HFF-Myc (cell line): ENCODE data around the gene UVRAG.

Source experiments
- DNase-seq: peaks from one replicate; pipeline ENCODE4 v3.0.0-alpha.2; 2011; ENCODE audit warnings: low read depth; ENCODE audit errors: extremely low read depth
- H3K4me3 ChIP-seq: replicated peaks from 2 replicates; pipeline ENCODE4 v1.5.1; 2011; ENCODE audit warnings: low read depth, mild to moderate bottlenecking, control low read depth, low read length
- TF ChIP-seq, protein P1 (sequence below): IDR thresholded peaks from 2 replicates; pipeline ENCODE4 v1.5.1; 2012; ENCODE audit warnings: mild to moderate bottlenecking, low read depth, low read length, control low read depth; ENCODE audit errors: missing control alignments

The UVRAG gene

GRCh38 chr11:76153571-76153923, 338.5 kb downstream of the UVRAG start:
- TF ChIP-seq, protein P1, sequence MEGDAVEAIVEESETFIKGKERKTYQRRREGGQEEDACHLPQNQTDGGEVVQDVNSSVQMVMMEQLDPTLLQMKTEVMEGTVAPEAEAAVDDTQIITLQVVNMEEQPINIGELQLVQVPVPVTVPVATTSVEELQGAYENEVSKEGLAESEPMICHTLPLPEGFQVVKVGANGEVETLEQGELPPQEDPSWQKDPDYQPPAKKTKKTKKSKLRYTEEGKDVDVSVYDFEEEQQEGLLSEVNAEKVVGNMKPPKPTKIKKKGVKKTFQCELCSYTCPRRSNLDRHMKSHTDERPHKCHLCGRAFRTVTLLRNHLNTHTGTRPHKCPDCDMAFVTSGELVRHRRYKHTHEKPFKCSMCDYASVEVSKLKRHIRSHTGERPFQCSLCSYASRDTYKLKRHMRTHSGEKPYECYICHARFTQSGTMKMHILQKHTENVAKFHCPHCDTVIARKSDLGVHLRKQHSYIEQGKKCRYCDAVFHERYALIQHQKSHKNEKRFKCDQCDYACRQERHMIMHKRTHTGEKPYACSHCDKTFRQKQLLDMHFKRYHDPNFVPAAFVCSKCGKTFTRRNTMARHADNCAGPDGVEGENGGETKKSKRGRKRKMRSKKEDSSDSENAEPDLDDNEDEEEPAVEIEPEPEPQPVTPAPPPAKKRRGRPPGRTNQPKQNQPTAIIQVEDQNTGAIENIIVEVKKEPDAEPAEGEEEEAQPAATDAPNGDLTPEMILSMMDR, result no peak
- no peak for DNase-seq
- no peak overlapping the region for H3K4me3 ChIP-seq

GRCh38 chr11:76155500-76156227, 340.7 kb downstream of the UVRAG start:
- no peak overlapping the region for H3K4me3 ChIP-seq
- no peak for DNase-seq
- TF ChIP-seq, protein P1, result no peak

DNA sequence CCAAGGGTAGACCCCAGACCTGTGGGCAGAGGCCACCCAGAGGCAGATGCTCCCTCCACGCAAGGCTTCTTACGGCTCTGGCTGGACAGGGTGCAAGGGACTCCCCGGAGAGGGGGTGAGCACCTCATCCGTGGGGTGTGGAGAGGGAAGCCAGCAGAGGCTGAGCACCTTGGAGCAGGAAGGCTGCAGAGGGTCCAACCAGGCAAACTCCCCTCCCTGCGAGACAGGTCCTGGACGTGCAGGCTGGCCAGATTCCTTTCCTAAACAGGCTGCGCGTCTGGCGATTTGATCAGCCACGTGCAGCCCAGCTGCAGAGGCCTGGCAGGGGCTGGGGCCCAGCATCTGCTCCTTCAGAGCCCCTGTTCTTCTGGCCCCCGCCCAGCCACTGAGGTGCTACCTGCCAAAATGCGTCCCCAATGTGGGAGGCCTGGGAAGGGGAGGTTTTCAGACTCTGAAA, 342.0 kb downstream of the UVRAG start:
- TF ChIP-seq, protein P1, result no peak
- H3K4me3 ChIP-seq, result no peak overlapping the region
- no peak for DNase-seq

GRCh38 chr11:76157891-76158290, 342.9 kb downstream of the UVRAG start:
- TF ChIP-seq, protein P1, result no peak
- no peak overlapping the region for H3K4me3 ChIP-seq
- DNase-seq, result no peak

- TF ChIP-seq, protein P1, result no peak
- no peak for DNase-seq
Measured at GRCh38 chr11:76158394-76159302, 343.6 kb downstream of the UVRAG start.

GRCh38 chr11:76159303-76159937, 344.4 kb downstream of the UVRAG start:
- no peak for DNase-seq
- TF ChIP-seq, protein P1, result no peak
- no peak overlapping the region for H3K4me3 ChIP-seq

More at GRCh38 chr11:76158394-76159302, 343.6 kb downstream of the UVRAG start:
- no peak overlapping the region for H3K4me3 ChIP-seq
